Measurements from ENCODE around the gene SEC63. TPM values are rescaled to one million over a fixed set of nuclear protein-coding genes. Genes with fewer than 3 reads are reported as not detected.

SEC63 gene
- total RNA-seq, 6 donors from 2014 or later = 35.0 to 111 (median 77.9) TPM

DNA sequence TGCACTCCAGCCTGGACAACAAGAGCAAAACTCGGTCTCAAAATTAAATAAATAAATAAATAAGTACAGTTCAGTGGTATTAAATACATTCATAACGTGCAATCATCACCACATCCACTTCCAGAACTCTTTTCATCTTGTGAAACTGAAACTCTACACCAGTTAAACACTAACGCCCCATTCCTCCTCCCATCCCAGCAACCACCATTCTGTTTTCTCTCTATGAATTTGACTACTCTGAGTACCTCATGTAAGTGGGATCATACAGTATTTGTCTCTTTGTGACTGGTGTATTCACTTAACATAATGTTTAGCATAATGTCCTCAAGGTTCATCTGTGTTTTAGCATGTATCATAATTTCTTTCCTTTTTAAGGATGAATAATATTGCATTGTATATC, 104.8 kb downstream of the SEC63 start:
- TF ChIP-seq, protein P1, sequence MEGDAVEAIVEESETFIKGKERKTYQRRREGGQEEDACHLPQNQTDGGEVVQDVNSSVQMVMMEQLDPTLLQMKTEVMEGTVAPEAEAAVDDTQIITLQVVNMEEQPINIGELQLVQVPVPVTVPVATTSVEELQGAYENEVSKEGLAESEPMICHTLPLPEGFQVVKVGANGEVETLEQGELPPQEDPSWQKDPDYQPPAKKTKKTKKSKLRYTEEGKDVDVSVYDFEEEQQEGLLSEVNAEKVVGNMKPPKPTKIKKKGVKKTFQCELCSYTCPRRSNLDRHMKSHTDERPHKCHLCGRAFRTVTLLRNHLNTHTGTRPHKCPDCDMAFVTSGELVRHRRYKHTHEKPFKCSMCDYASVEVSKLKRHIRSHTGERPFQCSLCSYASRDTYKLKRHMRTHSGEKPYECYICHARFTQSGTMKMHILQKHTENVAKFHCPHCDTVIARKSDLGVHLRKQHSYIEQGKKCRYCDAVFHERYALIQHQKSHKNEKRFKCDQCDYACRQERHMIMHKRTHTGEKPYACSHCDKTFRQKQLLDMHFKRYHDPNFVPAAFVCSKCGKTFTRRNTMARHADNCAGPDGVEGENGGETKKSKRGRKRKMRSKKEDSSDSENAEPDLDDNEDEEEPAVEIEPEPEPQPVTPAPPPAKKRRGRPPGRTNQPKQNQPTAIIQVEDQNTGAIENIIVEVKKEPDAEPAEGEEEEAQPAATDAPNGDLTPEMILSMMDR (IDR thresholded peaks at IDR 0.05) = no peak
- TF ChIP-seq POLR2A (IDR thresholded peaks at IDR 0.05) (no peak), POLR2AphosphoS5 (IDR thresholded peaks at IDR 0.05) (no peak), EP300 (IDR thresholded peaks at IDR 0.05) (no peak)
- Histone ChIP-seq H3K4me3 (no peak overlapping the region), H3K27me3 (no peaks in the 10 kb centered on the region), H3K4me1 (peaks cover 0 to 6% (median 4%) of the 10 kb centered on the region in 4 donors), H3K27ac (no peak overlapping the region), H3K36me3 (no peaks in the 10 kb centered on the region), H3K9me3 (no peaks in the 10 kb centered on the region)
- 75 to 81% methylated on average over 3 of the region's 3 CpGs for WGBS, 2 donors
- ATAC-seq (ENCODE audit: low FRiP score in 2 of 2) (no peak), DNase-seq (no peak)

GRCh38 chr6:107849325-107849724, 108.7 kb downstream of the SEC63 start:
- DNase-seq (no peak), ATAC-seq (ENCODE audit: low FRiP score in 2 of 2) (no peak)
- 91 to 92% methylated on average over 6 of the region's 6 CpGs for WGBS, 2 donors
- no peak for TF ChIP-seq POLR2A (IDR thresholded peaks at IDR 0.05)
- TF ChIP-seq, protein P1 (IDR thresholded peaks at IDR 0.05) = no peak
- no peak for TF ChIP-seq POLR2AphosphoS5 (IDR thresholded peaks at IDR 0.05)
- TF ChIP-seq EP300 (IDR thresholded peaks at IDR 0.05) = no peak
- Histone ChIP-seq H3K4me1 (peaks cover 0 to 13% (median 10%) of the 10 kb centered on the region in 4 donors), H3K36me3 (no peaks in the 10 kb centered on the region), H3K9me3 (no peaks in the 10 kb centered on the region), H3K4me3 (no peak overlapping the region), H3K27ac (no peak overlapping the region), H3K27me3 (no peaks in the 10 kb centered on the region)

- DNase-seq (peak; percentile 88 to 96), ATAC-seq (ENCODE audit: low FRiP score in 2 of 2) (peak; percentile 93 to 98)
- H3K4me3 ChIP-seq = peak overlapping the region in 3 of 4 donors; percentile 30 to 52 (median 47)
- no peaks in the 10 kb centered on the region for H3K27me3 ChIP-seq
- H3K27ac ChIP-seq = no peak overlapping the region
- H3K9me3 ChIP-seq = no peaks in the 10 kb centered on the region
- H3K36me3 ChIP-seq = no peaks in the 10 kb centered on the region
- TF ChIP-seq POLR2A (IDR thresholded peaks at IDR 0.05) (no peak), EP300 (IDR thresholded peaks at IDR 0.05) (no peak), POLR2AphosphoS5 (IDR thresholded peaks at IDR 0.05) (no peak)
- TF ChIP-seq, protein P1 (IDR thresholded peaks at IDR 0.05) = peak; percentile 94 to 98 (median 96)
- WGBS, 2 donors = 10 to 12% methylated on average over 23 to 40 of the region's 52 CpGs
- H3K4me1 ChIP-seq = peaks cover 0 to 13% (median 10%) of the 10 kb centered on the region in 4 donors
Observed at GRCh38 chr6:107847844-107848802, 109.9 kb downstream of the SEC63 start.

GRCh38 chr6:107846262-107846795, 111.7 kb downstream of the SEC63 start:
- Histone ChIP-seq H3K4me3 (no peak overlapping the region), H3K27me3 (no peaks in the 10 kb centered on the region), H3K36me3 (no peaks in the 10 kb centered on the region), H3K27ac (no peak overlapping the region), H3K9me3 (no peaks in the 10 kb centered on the region), H3K4me1 (peaks cover 0 to 13% (median 10%) of the 10 kb centered on the region in 4 donors)
- 34 to 47% methylated on average over 3 to 4 of the region's 4 CpGs for WGBS, 2 donors
- no peak for ATAC-seq (ENCODE audit: low FRiP score in 2 of 2)
- TF ChIP-seq POLR2A (IDR thresholded peaks at IDR 0.05) (no peak), POLR2AphosphoS5 (IDR thresholded peaks at IDR 0.05) (no peak), EP300 (IDR thresholded peaks at IDR 0.05) (no peak)
- TF ChIP-seq, protein P1 (IDR thresholded peaks at IDR 0.05) = no peak
- DNase-seq = no peak

Data from upper lobe of left lung (tissue), 6 donors.